GM12878 (cell line): ENCODE results near the gene NME8. TPM values are rescaled to one million over a fixed set of nuclear protein-coding genes. Genes with fewer than 3 reads are reported as not detected.
"Not testable (repeated sequence)": the region's sequence is repeated elsewhere in the genome, so short reads cannot be mapped to it uniquely, and the experiment has no call there.

Source experiments
- ATAC-seq: fragments of 200-7000 bp; cut with Tn5 transposase; 3 replicates; pipeline ENCODE4 v1.9.1; 2020; ENCODE audit warnings: mild to moderate bottlenecking, moderate library complexity
- BruUV-seq: library from RNA; stranded (reverse); fragments of 400-500 nt; replicated peaks from 2 replicates; lab custom pipeline; 2021; lab: Mats Ljungman, UMichigan
- CTCF ChIA-PET: fragments of 300-600 bp; sonication (Branson Sonifier 250); formaldehyde crosslinking; extraction: SDS; loops from one replicate; lab custom pipeline; 2021; ENCODE audit warnings: inconsistent platforms; lab: Yijun Ruan, JAX
- POLR2A ChIA-PET: fragments of 350-600 bp; formaldehyde crosslinking; extraction: SDS; loops from one replicate; lab custom pipeline; 2021; ENCODE audit warnings: inconsistent platforms; lab: Charles Lee
- RAD21 ChIA-PET: fragments of 300-600 bp; sonication (Branson Sonifier 250); formaldehyde crosslinking; loops from one replicate; lab custom pipeline; 2023; ENCODE audit warnings: antibody characterized with exemption; ENCODE audit not compliant: unreplicated experiment; lab: Charles Lee
- SMC1A ChIA-PET: fragments of 300-600 bp; sonication (Branson Sonifier 250); formaldehyde crosslinking; loops from one replicate; lab custom pipeline; 2023; ENCODE audit not compliant: unreplicated experiment, uncharacterized antibody; lab: Charles Lee
- DNase-seq: peaks from one replicate; pipeline ENCODE4 v3.0.0-alpha.2; 2011; ENCODE audit warnings: low read depth, low spot score
- FAIRE-seq: peaks from 3 replicates; lab custom pipeline; 2011; peaks lifted over from hg19 to GRCh38; lab: Jason Lieb, UNC
- H2AFZ ChIP-seq: 2 replicates; pipeline ENCODE4 v1.6.0; 2011; ENCODE audit warnings: low read depth, low read length, control low read depth; ENCODE audit not compliant: control insufficient read depth
- H3K27ac ChIP-seq: 2 replicates; pipeline ENCODE4 v1.5.1; 2011; ENCODE audit warnings: control low read depth; ENCODE audit not compliant: control insufficient read depth, insufficient read depth
- H3K27me3 ChIP-seq, 2 experiments: replicated peaks in 1 of 2; 2 replicates each; pipeline versions ENCODE4 v1.6.0 to v1.6.1; 2011; ENCODE audit warnings: low read length in 1 of 2; ENCODE audit not compliant: control insufficient read depth in 2 of 2, insufficient read depth in 2 of 2
- H3K36me3 ChIP-seq, 2 experiments: 2 replicates each; pipeline ENCODE4 v1.5.1; 2011; ENCODE audit warnings: low read length in 1 of 2; ENCODE audit not compliant: control insufficient read depth in 2 of 2, insufficient read depth in 2 of 2
- H3K4me1 ChIP-seq: 2 replicates; pipeline ENCODE4 v1.6.1; 2011; ENCODE audit warnings: mild to moderate bottlenecking, low read length, moderate library complexity, mixed read lengths; ENCODE audit not compliant: control insufficient read depth, insufficient read depth
- H3K4me2 ChIP-seq: 2 replicates; pipeline ENCODE4 v1.6.0; 2011; ENCODE audit warnings: control low read depth; ENCODE audit not compliant: control insufficient read depth, insufficient read depth
- H3K4me3 ChIP-seq: fragments of 200-600 bp; sonication (generic); 2 replicates; pipeline ENCODE4 v1.5.1; 2016
- H3K79me2 ChIP-seq: 2 replicates; pipeline ENCODE4 v1.6.0; 2011; ENCODE audit warnings: low read length; ENCODE audit not compliant: control insufficient read depth, insufficient read depth
- H3K9ac ChIP-seq: 2 replicates; pipeline ENCODE4 v1.8.0; 2011; ENCODE audit warnings: low read length, control low read depth, mixed read lengths; ENCODE audit not compliant: control insufficient read depth, insufficient read depth
- H3K9me3 ChIP-seq: replicated peaks from 3 replicates; pipeline ENCODE4 v1.5.1; 2011; ENCODE audit warnings: mild to moderate bottlenecking, low read length; ENCODE audit not compliant: control insufficient read depth, insufficient read depth
- H4K20me1 ChIP-seq: 2 replicates; pipeline ENCODE4 v1.6.0; 2011; ENCODE audit not compliant: control insufficient read depth, insufficient read depth
- BMI1 ChIP-seq: fragments of 450-650 bp; IDR thresholded peaks from 2 replicates; pipeline ENCODE4 v1.6.1; 2016; ENCODE audit warnings: mild to moderate bottlenecking, moderate library complexity, borderline replicate concordance
- CBFB ChIP-seq: IDR thresholded peaks from 2 replicates; pipeline ENCODE4 v1.6.1; 2016; ENCODE audit warnings: antibody characterized with exemption, low read depth
- FOXM1 ChIP-seq: IDR thresholded peaks from 2 replicates; pipeline ENCODE4 v1.6.1; 2012; ENCODE audit warnings: low read depth, mild to moderate bottlenecking, inconsistent platforms, low read length, moderate library complexity
- IKZF2 ChIP-seq, 2 experiments: fragments of 450-650 bp; IDR thresholded peaks; 2 replicates each; pipeline ENCODE4 v1.6.1; 2017; ENCODE audit warnings: mild to moderate bottlenecking in 2 of 2, moderate library complexity in 2 of 2
- MTA2 ChIP-seq: fragments of 450-650 bp; IDR thresholded peaks from 2 replicates; pipeline ENCODE4 v1.6.1; 2016; ENCODE audit warnings: low read depth, mild to moderate bottlenecking, moderate library complexity
- MXI1 ChIP-seq: fragments of 150-350 bp; IDR thresholded peaks from 2 replicates; pipeline ENCODE4 v1.6.1; 2011; ENCODE audit warnings: low read depth, mild to moderate bottlenecking, inconsistent platforms, low read length, improper control_type of control experiment
- NFIC ChIP-seq: IDR thresholded peaks from 2 replicates; pipeline ENCODE4 v1.6.1; 2012; ENCODE audit warnings: low read depth, mild to moderate bottlenecking, inconsistent platforms, low read length, moderate library complexity
- POU2F2 ChIP-seq: IDR thresholded peaks from 3 replicates; pipeline ENCODE4 v1.6.1; 2011; ENCODE audit warnings: low read depth, mild to moderate bottlenecking, low read length, borderline replicate concordance
- TCF7 ChIP-seq: IDR thresholded peaks from 2 replicates; pipeline ENCODE4 v1.6.1; 2014; ENCODE audit warnings: antibody characterized with exemption, borderline replicate concordance
- ZNF24 ChIP-seq: fragments of 450-650 bp; IDR thresholded peaks from 2 replicates; pipeline ENCODE4 v1.6.1; 2017; ENCODE audit warnings: antibody characterized with exemption, mild to moderate bottlenecking
- WGBS: methylation state at CpG from one replicate; pipeline ENCODE4 v1.1.6; 2016; ENCODE audit warnings: low lambda C conversion rate; ENCODE audit not compliant: insufficient replicate concordance, insufficient coverage; ENCODE audit errors: missing lambda C conversion rate; 5-methylcytosine and 5-hydroxymethylcytosine counted together
- in situ Hi-C: fragments of 300-500 bp; cut with MboI; formaldehyde crosslinking; loops from 9 replicates; pipeline ENCODE4 v1.14.3; 2018; ENCODE audit warnings: mixed read lengths
- intact Hi-C: fragments of 100-400 bp; cut with micrococcal nuclease; formaldehyde crosslinking; loops from one replicate; pipeline ENCODE4 v1.14.2; 2022; ENCODE audit not compliant: unreplicated experiment
- polyA plus RNA-seq, 11 experiments: library from polyadenylated mRNA; depleted of rRNA in 4 of 11; unstranded in 6 of 11; stranded (reverse) in 5 of 11; fragments of >200 nt; fragmentation: Nextera tagmentation in 4 of 11; fragmentation: Illumina TruSeq in 1 of 11; extraction: Ambion mirVana in 4 of 11; extraction: Trizol in 1 of 11; gene quantifications; 1 replicate in 1 of 11; 2 replicates in 10 of 11; pipeline versions ENCODE4 v1.2.1 to v1.2.3, GENCODE V29; 2011 to 2016; ENCODE audit warnings: inconsistent platforms in 2 of 11, missing spikeins in 2 of 11, low read depth in 1 of 11
- total RNA-seq, 4 experiments: library from RNA; depleted of rRNA in 3 of 4; stranded (reverse); fragments of >200 nt in 3 of 4; fragmentation: Illumina TruSeq in 1 of 4; extraction: Trizol in 1 of 4; gene quantifications; 2 replicates each; pipeline versions ENCODE4 v1.2.1 to v1.2.3, GENCODE V29; 2013 to 2021
- TF ChIP-seq, protein P1 (sequence below): IDR thresholded peaks from 2 replicates; pipeline ENCODE4 v1.6.1; 2012; ENCODE audit warnings: low read length, inconsistent platforms
- TF ChIP-seq, protein P2 (sequence below): fragments of 450-650 bp; IDR thresholded peaks from 2 replicates; pipeline ENCODE4 v1.6.1; 2016; ENCODE audit warnings: mild to moderate bottlenecking

NME8 gene
- total and polyA plus RNA-seq, 10 of the 15 experiments (the other 5 are each of a cell fraction or from before 2014, with no cell fraction given): 0.03 to 3.5 (median 0.52) TPM; not detected in 2

DNA sequence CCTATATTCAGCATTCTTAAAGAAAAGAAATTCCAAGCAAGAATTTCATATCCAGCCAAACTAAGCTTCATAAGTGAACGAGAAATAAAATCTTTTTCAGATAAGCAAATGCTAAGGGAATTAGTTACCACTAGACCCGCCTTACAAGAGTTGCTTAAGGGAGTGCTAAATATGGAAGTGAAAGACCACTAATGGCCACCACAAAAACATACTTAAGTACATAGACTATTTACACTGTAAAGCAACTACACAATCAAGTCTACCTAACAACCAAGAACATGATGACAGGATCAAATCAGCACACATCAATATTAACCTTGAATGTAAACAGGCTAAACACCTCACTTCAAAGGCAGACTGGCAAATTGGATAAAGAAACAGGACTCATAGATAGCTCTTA is 42.2 kb upstream of the NME8 start:
- Histone ChIP-seq H3K4me3 (no peak overlapping the region), H3K36me3 (no peaks in the 10 kb centered on the region), H4K20me1 (no peaks in the 10 kb centered on the region), H3K4me1 (0 out of 2 replicates have a peak, but pooled peaks cover under 1% of the 10 kb centered on the region), H3K4me2 (no peak overlapping the region), H2AFZ (no peak overlapping the region), H3K9ac (no peak overlapping the region), H3K27me3 (no peaks in the 10 kb centered on the region), H3K9me3 (peaks cover 9% of the 10 kb centered on the region), H3K79me2 (no peaks in the 10 kb centered on the region), H3K27ac (no peak overlapping the region)
- intact Hi-C loops (no loop called here), in situ Hi-C loops (no loop called here)
- FAIRE-seq (no peak), ATAC-seq (peak; percentile 46; the same call in 1 of the 3 replicates), DNase-seq (no peak)
- ChIA-PET RAD21 (no interaction called here), SMC1A (interaction anchor here (0.8 to 3.8 kb wide), 8 partner anchors 10 to 50 kb away, joined by 3 to 19 read pairs (median 8); no protein-coding TSS in a partner anchor), POLR2A (interaction anchor here (2.3 kb wide), 1 partner anchor 10 kb away, joined by 10 read pairs; no protein-coding TSS in a partner anchor), CTCF (interaction anchor here (0.6 to 2.0 kb wide), 3 partner anchors 10 to 33 kb away, joined by 3 to 7 read pairs (median 3); no protein-coding TSS in a partner anchor)
- BruUV-seq: no TSS peak
- 94% methylated on average over 2 of the region's 2 CpGs for WGBS
- TF ChIP-seq BMI1: no peak
- no peak for TF ChIP-seq MXI1

DNA sequence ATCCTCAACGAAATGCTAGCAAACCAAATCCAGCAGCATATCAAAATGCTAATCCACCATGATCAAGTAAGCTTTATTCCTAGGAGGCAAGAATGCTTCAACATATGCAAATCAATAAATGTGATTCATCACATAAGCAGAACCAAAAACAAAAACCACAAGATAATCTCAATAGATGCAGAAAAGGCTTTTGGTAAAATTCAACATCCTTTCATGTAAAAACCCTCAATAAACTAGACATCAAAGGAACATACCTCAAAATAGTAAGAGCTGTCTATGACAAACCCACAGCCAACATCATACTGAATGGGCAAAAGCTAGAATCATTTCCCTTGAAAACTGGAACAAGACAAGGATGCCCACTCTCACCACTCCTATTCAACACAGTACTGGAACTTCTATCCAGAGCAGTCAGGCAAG is 36.2 kb upstream of the NME8 start:
- H3K9me3 ChIP-seq, intact Hi-C loops, H3K79me2 ChIP-seq, BruUV-seq, in situ Hi-C loops, FAIRE-seq, DNase-seq, H2AFZ ChIP-seq, H4K20me1 ChIP-seq, H3K9ac ChIP-seq, H3K36me3 ChIP-seq, H3K27me3 ChIP-seq: not testable (repeated sequence)
- ChIA-PET POLR2A (interaction anchor here (1.2 kb wide), 2 partner anchors 13 to 25 kb away, joined by 4 read pairs; no protein-coding TSS in a partner anchor), CTCF (interaction anchor here (0.7 to 2.3 kb wide), 7 partner anchors 9 to 29 kb away, joined by 3 to 7 read pairs (median 4); no protein-coding TSS in a partner anchor), SMC1A (interaction anchor here (1.0 to 12.7 kb wide), 11 partner anchors 10 to 85 kb away, joined by 3 to 193 read pairs (median 6); no protein-coding TSS in a partner anchor), RAD21 (interaction anchor here (1.0 to 2.6 kb wide), 6 partner anchors 10 to 46 kb away, joined by 3 to 14 read pairs (median 6); no protein-coding TSS in a partner anchor)
- peak; percentile 29 for ATAC-seq
- Histone ChIP-seq H3K4me2 (peak overlapping the region; percentile 48; the same call in 1 of the 2 replicates), H3K27ac (peak overlapping the region; percentile 44; the same call in 1 of the 2 replicates), H3K4me1 (peaks cover 40% of the 10 kb centered on the region), H3K4me3 (peak overlapping the region; percentile 5; the same call in 1 of the 2 replicates)
- 5% methylated on average over 1 of the region's 1 CpG for WGBS
- peak; percentile 39; the same call in 1 of the 2 replicates for TF ChIP-seq MTA2
- peak; percentile 84 for TF ChIP-seq TCF7
- peak; percentile 60; the same call in 1 of the 2 replicates for TF ChIP-seq CBFB
- TF ChIP-seq IKZF2 (IDR thresholded peaks at IDR 0.05): peak; percentile 67 to 79; a peak in 3 of 4 replicates
- TF ChIP-seq, protein P1, sequence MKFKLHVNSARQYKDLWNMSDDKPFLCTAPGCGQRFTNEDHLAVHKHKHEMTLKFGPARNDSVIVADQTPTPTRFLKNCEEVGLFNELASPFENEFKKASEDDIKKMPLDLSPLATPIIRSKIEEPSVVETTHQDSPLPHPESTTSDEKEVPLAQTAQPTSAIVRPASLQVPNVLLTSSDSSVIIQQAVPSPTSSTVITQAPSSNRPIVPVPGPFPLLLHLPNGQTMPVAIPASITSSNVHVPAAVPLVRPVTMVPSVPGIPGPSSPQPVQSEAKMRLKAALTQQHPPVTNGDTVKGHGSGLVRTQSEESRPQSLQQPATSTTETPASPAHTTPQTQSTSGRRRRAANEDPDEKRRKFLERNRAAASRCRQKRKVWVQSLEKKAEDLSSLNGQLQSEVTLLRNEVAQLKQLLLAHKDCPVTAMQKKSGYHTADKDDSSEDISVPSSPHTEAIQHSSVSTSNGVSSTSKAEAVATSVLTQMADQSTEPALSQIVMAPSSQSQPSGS: peak; percentile 54; the same call in 1 of the 2 replicates
- TF ChIP-seq ZNF24: peak; percentile 40; the same call in 1 of the 2 replicates
- TF ChIP-seq, protein P2, sequence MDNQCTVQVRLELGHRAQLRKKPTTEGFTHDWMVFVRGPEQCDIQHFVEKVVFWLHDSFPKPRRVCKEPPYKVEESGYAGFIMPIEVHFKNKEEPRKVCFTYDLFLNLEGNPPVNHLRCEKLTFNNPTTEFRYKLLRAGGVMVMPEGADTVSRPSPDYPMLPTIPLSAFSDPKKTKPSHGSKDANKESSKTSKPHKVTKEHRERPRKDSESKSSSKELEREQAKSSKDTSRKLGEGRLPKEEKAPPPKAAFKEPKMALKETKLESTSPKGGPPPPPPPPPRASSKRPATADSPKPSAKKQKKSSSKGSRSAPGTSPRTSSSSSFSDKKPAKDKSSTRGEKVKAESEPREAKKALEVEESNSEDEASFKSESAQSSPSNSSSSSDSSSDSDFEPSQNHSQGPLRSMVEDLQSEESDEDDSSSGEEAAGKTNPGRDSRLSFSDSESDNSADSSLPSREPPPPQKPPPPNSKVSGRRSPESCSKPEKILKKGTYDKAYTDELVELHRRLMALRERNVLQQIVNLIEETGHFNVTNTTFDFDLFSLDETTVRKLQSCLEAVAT: 0 out of 2 replicates have a peak, but pooled peaks have one; percentile 12
- peak; percentile 71; the same call in 1 of the 2 replicates for TF ChIP-seq NFIC
- peak; percentile 50; the same call in 1 of the 2 replicates for TF ChIP-seq FOXM1
- peak; percentile 68; the same call in 1 of the 3 replicates for TF ChIP-seq POU2F2
